Hematopoietic multipotent progenitor cell treated with erythropoietin and hydrocortisone succinate and interleukin-3 and kit ligand, for 8 days (in vitro differentiated cells): ENCODE results near the gene NMNAT2.
"Not testable (repeated sequence)": the region's sequence is repeated elsewhere in the genome, so short reads cannot be mapped to it uniquely, and the experiment has no call there.

ENCODE experiments used
- DNase-seq: peaks from one replicate; pipeline ENCODE4 v3.0.0-alpha.2; 2015

The NMNAT2 gene

GRCh38 chr1:183416850-183417771 lies 1.1 kb downstream of the NMNAT2 start:
- peak; percentile 30 for DNase-seq

- DNase-seq: no peak
Observed at GRCh38 chr1:183414365-183414764, 3.8 kb downstream of the NMNAT2 start.

- no peak for DNase-seq
Observed at GRCh38 chr1:183411091-183411490, 7.1 kb downstream of the NMNAT2 start.

- no peak for DNase-seq
Observed at GRCh38 chr1:183407961-183408360, 10.2 kb downstream of the NMNAT2 start.

GRCh38 chr1:183407474-183407873 lies 10.7 kb downstream of the NMNAT2 start:
- no peak for DNase-seq

- no peak for DNase-seq
Observed at GRCh38 chr1:183404476-183404875, 13.7 kb downstream of the NMNAT2 start.

GRCh38 chr1:183403498-183403897 lies 14.7 kb downstream of the NMNAT2 start:
- DNase-seq: no peak

GRCh38 chr1:183401565-183401964 lies 16.6 kb downstream of the NMNAT2 start:
- DNase-seq: not testable (repeated sequence)

GRCh38 chr1:183394435-183394834 lies 23.7 kb downstream of the NMNAT2 start:
- DNase-seq: no peak

GRCh38 chr1:183391863-183392262 lies 26.3 kb downstream of the NMNAT2 start:
- no peak for DNase-seq

GRCh38 chr1:183390561-183390960 lies 27.6 kb downstream of the NMNAT2 start:
- DNase-seq: no peak

- no peak for DNase-seq
Observed at GRCh38 chr1:183388735-183389134, 29.4 kb downstream of the NMNAT2 start.

- no peak for DNase-seq
Observed at GRCh38 chr1:183385340-183386144, 32.6 kb downstream of the NMNAT2 start.

- no peak for DNase-seq
Observed at GRCh38 chr1:183379951-183380350, 38.2 kb downstream of the NMNAT2 start.

- DNase-seq: no peak
Observed at GRCh38 chr1:183375381-183375780, 42.8 kb downstream of the NMNAT2 start.

GRCh38 chr1:183374825-183375224 lies 43.4 kb downstream of the NMNAT2 start:
- DNase-seq: no peak

GRCh38 chr1:183372586-183373230 lies 45.5 kb downstream of the NMNAT2 start:
- no peak for DNase-seq

- no peak for DNase-seq
Observed at GRCh38 chr1:183370399-183371058, 47.7 kb downstream of the NMNAT2 start.

- DNase-seq: no peak
Observed at GRCh38 chr1:183368213-183369108, 49.7 kb downstream of the NMNAT2 start.

GRCh38 chr1:183366116-183366515 lies 52.1 kb downstream of the NMNAT2 start:
- DNase-seq: no peak

- DNase-seq: no peak
Observed at GRCh38 chr1:183365676-183366075, 52.5 kb downstream of the NMNAT2 start.

GRCh38 chr1:183365093-183365492 lies 53.1 kb downstream of the NMNAT2 start:
- DNase-seq: no peak
